T-helper 2 cell (primary cell): ENCODE measurements around the gene RNF169.

ENCODE experiments used
- DNase-seq, 5 experiments: peaks; one replicate each; pipeline versions ENCODE4 v3.0.0 to v3.0.0-alpha.2; 2012 to 2022
- total RNA-seq, 2 donors: gene quantifications; one replicate each; lab custom pipeline; 2026; lab: John Stamatoyannopoulos, UW

RNF169 gene
- 81.4 to 102 reads per million in 2 donors for total RNA-seq

- peak; percentile 63 to 96 (median 84) for DNase-seq
Measured at GRCh38 chr11:74748211-74749126, at the start of gene RNF169. RNF169 (plus strand) TSS chr11:74748849; CDS start chr11:74748881, 32 bp downstream.

DNA sequence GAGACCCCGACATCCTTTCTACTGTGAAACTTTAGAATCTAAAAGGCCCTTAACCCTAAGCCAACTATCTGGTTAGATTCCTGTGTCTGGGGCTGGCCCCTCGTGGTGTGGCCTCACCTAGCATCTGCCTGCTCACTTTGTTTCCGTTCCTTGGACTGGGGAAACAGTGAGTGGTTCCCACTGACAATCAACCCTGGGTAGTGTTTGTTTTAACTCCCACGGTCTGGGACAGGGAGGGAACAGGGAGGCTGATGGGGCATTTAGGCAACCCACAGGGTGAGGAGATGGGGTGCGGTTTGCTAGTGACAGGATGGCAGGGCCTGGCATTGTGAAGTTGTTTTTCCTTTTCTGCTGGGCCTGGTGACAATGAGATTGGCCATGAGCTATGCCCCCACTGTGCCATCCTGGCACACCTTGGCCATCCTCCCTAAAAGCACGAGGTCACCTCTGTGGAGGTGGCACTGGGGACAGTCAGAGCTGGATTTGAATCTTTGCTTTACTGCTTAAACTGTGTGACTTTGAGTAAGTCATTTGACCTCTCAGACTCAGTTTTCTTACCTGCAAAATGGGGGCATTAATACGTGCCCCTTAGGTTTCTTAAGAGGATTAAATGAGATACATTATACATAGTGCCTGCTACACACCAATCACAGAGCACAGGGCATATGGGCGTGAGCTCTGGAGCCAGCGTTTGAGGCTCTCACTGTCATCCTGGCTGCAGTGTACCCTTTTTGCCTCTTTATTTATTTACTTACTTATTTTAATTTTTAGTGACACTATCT, 48.8 kb upstream of the RNF169 start:
- no peak for DNase-seq

- peak in 1 of 5 experiments; percentile 11 for DNase-seq
Measured at GRCh38 chr11:74701351-74701750, 47.3 kb upstream of the RNF169 start.

- peak in 4 of 5 experiments; percentile 6 to 54 (median 38) for DNase-seq
Measured at GRCh38 chr11:74702383-74703007, 46.2 kb upstream of the RNF169 start.

DNA sequence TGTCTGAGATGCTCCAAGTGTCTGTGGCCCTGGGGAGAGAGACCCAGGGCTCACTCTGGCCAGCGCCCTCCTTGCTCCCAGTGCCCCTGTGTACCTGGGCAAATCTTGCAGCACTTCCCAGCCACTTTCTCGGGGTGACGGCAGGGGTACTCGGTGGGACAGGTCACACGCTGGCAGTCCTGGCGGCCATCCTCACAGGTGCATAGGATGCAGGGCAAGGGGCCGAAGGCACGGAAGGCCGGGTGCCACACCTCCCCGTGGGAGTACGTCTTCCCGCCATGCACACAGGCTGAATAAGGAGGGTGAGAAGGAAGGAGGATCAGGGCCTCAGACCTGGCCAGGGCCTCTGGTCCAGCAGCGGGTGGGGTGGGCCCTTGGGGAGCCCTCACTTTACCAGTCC, 45.4 kb upstream of the RNF169 start:
- no peak for DNase-seq

DNA sequence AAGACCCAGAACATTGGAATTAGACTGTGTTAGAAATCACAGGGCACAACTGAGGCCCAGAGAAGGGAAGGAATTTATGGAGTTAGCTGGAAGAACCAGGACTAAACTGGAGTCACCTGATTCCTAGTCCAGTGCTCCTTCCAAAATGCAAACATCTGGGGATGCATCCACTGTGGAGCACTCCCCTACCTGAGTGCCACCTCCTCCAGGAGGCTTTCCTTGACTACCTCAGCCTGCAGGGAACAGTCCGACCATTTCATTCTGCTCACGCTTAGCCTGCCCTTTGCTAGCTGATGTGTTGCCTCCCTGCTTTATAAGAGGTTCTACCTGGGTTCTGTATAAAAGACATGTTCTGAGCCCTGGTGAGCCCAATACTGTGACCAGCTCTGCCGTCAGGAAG, 41.5 kb upstream of the RNF169 start:
- no peak for DNase-seq

GRCh38 chr11:74707602-74708510, 40.8 kb upstream of the RNF169 start:
- no peak for DNase-seq

DNA sequence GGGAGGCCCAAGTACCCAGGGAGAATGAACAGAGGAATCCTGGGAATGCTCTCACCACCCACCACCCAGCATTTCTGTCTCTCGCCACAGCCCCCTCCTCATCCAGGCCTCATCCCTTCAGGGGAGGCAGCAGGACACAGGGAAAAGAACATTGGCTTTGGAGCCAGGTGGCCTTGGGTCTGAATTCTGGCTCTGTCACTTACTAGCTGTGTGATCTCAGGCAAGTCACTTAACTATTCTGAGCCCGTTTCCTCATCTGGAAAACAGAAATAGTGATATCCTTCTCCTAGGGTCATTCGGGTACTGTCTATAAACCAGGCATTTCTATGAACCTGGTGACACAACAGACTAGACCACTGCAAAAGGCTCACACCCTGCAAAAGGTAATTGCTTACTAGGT, 39.5 kb upstream of the RNF169 start:
- no peak for DNase-seq

GRCh38 chr11:74710281-74710938, 38.2 kb upstream of the RNF169 start:
- no peak for DNase-seq

DNA sequence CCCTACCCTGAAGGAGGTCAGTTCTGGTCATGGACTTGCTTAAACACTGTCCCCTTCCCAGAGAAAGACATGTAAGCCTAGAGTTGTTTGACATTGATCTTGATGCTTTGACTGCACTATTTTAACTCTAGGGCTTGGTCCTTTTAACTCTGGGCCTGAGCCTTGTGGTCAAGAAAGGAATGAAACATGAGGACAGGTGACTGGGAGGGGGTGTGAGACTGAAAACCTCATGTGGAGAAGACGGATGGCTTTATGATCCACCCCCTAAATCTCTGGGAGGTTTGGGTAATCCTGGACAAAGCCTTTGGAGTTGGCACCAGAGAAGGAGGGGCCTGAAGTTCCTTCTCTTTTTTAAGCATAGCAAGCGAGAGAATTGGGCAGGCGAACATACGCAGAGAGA, 35.0 kb upstream of the RNF169 start:
- DNase-seq = no peak

- DNase-seq = no peak
Measured at GRCh38 chr11:74714904-74715303, 33.7 kb upstream of the RNF169 start.

DNA sequence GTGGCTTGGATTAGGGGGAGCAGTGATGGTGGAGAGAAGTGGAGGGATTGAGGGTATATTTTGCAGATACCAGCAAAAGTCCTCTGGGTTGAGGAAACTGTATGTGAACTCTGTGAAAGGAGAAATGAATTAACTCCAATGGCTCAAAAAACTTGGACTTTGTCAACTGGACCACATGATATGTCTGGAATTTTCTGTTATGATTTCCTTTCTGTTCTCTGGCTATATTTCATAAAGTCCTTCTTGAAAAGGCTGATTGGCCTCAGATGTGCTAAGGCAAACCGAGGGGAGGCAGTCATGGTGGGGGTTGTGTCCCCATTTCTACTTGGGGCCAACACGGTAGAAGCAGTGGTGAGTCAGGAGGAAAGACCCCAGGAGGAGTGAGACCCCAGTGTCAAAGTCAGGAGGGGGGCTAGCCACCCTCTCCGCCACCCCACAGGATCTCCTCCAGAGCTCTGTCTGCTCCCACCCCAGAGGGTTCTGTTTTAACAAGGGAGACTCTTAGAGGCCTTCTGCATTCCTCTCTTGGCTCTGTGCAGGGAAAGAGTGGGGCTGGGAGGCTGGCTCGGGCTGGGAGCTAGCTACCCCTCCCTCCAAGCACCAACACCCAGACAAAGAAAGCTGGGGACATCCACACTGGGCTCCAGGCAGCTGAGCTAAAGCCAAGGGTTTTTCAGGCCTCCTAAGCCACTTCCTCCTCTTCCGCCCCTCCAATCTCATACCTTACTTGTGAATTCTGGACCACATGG, 31.3 kb upstream of the RNF169 start:
- no peak for DNase-seq

DNA sequence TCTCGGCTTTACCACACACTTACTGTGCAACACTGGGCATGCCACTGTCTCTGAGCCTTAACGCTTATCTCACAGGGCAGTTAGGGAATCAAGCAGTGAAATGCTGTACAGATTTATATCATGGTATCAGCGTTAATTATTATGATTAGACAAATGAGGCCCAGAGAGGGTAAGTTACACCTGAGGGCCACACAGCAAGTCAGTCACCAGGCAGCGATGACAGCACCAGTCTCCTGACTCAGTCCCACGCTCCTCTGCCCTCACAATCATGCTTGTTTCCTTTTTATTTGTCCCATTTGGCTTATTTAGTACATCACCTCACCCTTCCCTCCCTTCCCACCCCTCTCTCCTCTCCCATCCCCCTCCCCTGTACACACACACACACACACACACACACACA, 29.6 kb upstream of the RNF169 start:
- DNase-seq = no peak

- no peak for DNase-seq
Measured at GRCh38 chr11:74720596-74721478, 27.8 kb upstream of the RNF169 start.

DNA sequence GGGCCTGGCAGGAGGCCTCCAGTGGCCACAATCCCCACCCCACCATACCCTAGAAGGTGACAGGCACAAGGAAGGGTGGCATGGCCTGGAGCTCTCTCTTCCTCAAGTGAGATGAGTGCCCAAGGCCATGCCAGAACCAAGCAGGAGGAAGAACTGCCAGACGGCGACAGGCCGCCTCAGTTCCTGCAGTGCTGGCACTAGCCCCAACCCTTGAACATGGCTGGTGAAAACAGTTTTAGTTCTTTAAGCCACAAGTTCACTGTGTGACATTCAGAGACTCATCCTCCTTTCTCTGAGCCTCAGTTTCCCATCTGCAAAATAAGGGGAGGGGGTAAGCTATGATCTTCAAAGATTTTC, 27.2 kb upstream of the RNF169 start:
- no peak for DNase-seq

- no peak for DNase-seq
Measured at GRCh38 chr11:74723511-74723910, 25.1 kb upstream of the RNF169 start.

GRCh38 chr11:74725701-74726100, 22.9 kb upstream of the RNF169 start:
- no peak for DNase-seq

DNA sequence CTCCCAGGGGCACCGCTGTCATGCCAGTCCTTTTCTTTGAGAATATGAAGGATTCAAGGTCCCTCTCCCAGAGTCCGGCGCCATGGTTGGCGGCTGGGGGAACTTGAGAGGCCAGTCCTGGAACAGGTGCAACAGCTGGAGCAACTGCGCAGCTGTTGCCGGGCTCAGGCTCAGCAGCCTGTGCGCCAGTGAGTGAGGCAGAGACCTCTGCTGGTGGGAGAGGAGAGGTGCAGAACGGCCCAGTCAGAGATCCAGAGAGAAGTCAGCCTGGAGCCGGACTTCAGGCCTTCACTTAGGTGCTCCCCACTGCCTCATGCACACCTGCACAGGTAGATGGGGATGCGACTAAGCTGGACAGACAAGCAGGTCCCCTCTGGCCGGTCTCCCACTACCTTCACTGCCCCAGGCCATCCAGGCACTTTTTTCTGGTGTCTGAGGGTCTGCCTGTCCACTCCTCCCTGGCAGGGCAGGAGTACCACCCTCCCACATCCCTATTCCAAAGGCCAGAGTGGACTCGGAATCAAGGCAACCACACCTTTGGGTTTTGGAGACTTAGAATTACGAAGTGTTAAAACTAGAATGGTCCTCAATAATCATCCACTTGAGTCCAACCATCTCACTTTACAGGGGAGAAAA, 22.0 kb upstream of the RNF169 start:
- peak in 4 of 5 experiments; percentile 11 to 64 (median 32) for DNase-seq

- no peak for DNase-seq
Measured at GRCh38 chr11:74729397-74729796, 19.3 kb upstream of the RNF169 start.
